Caco-2 (cell line): ENCODE results near the gene SOX5. TPM values are rescaled to one million over a fixed set of nuclear protein-coding genes. Genes with fewer than 3 reads are reported as not detected.

Experiments used
- BruUV-seq: library from RNA; stranded (reverse); fragments of 400-500 nt; replicated peaks from 2 replicates; lab custom pipeline; 2021; lab: Mats Ljungman, UMichigan
- CTCF ChIA-PET: fragments of 300-600 bp; sonication (Branson Sonifier 250); formaldehyde crosslinking; loops from one replicate; lab custom pipeline; 2022; ENCODE audit warnings: antibody characterized with exemption; lab: Charles Lee
- POLR2A ChIA-PET: fragments of 300-600 bp; sonication (Branson Sonifier 250); formaldehyde crosslinking; loops from one replicate; lab custom pipeline; 2022; ENCODE audit warnings: antibody characterized with exemption; lab: Charles Lee
- DNase-seq, 2 experiments: peaks; one replicate each; pipeline versions ENCODE4 v3.0.0 to v3.0.0-alpha.2; 2020 to 2022
- H3K27me3 ChIP-seq: replicated peaks from 2 replicates; pipeline ENCODE4 v1.6.0; 2011; ENCODE audit warnings: low read length; ENCODE audit not compliant: control insufficient read depth, insufficient read depth
- H3K36me3 ChIP-seq: 2 replicates; pipeline ENCODE4 v1.5.1; 2011; ENCODE audit warnings: low read length; ENCODE audit not compliant: control insufficient read depth, insufficient read depth
- H3K4me1 ChIP-seq: fragments of 250-450 bp; sonication (Bioruptor Pico); 2 replicates; pipeline ENCODE4 v1.5.1; 2020; ENCODE audit warnings: mild to moderate bottlenecking
- H3K4me3 ChIP-seq: 2 replicates; pipeline ENCODE4 v1.5.1; 2011; ENCODE audit warnings: low read depth, mild to moderate bottlenecking, control low read depth, low read length
- H3K9me3 ChIP-seq: fragments of 250-450 bp; sonication (Bioruptor Pico); 2 replicates; pipeline ENCODE4 v1.5.1; 2020; ENCODE audit warnings: mild to moderate bottlenecking, moderate library complexity
- H3K27ac Mint-ChIP-seq: one replicate; pipeline ENCODE4 v1.8.0; 2022; ENCODE audit warnings: mixed read lengths; ENCODE audit not compliant: unreplicated experiment
- H3K27me3 Mint-ChIP-seq: one replicate; pipeline ENCODE4 v1.8.0; 2022; ENCODE audit warnings: mixed read lengths; ENCODE audit not compliant: insufficient read depth, unreplicated experiment
- H3K36me3 Mint-ChIP-seq: one replicate; pipeline ENCODE4 v1.8.0; 2022; ENCODE audit warnings: mild to moderate bottlenecking, mixed read lengths; ENCODE audit not compliant: insufficient read depth, unreplicated experiment
- H3K4me1 Mint-ChIP-seq: one replicate; pipeline ENCODE4 v1.8.0; 2022; ENCODE audit warnings: low read depth, mixed read lengths; ENCODE audit not compliant: unreplicated experiment
- H3K4me3 Mint-ChIP-seq: one replicate; pipeline ENCODE4 v1.8.0; 2022; ENCODE audit warnings: mild to moderate bottlenecking, moderate library complexity, mixed read lengths; ENCODE audit not compliant: unreplicated experiment
- H3K9me3 Mint-ChIP-seq: one replicate; pipeline ENCODE4 v1.8.0; 2022; ENCODE audit warnings: mixed read lengths; ENCODE audit not compliant: unreplicated experiment
- CTCF ChIP-seq, 2 experiments: fragments of 200-600 bp in 1 of 2; IDR thresholded peaks; 1 replicate in 1 of 2; 2 replicates in 1 of 2; pipeline versions ENCODE4 v1.5.1 to v1.8.0; 2011 to 2022; ENCODE audit warnings: antibody characterized with exemption in 1 of 2, control low read depth in 1 of 2, inconsistent platforms in 1 of 2, low read depth in 1 of 2, low read length in 1 of 2, mild to moderate bottlenecking in 1 of 2, moderate library complexity in 1 of 2; ENCODE audit not compliant: insufficient read depth in 1 of 2, severe bottlenecking in 1 of 2, unreplicated experiment in 1 of 2
- intact Hi-C: fragments of 100-400 bp; cut with micrococcal nuclease; formaldehyde crosslinking; loops from one replicate; pipeline ENCODE4 v1.10.0; 2022; ENCODE audit not compliant: unreplicated experiment
- total RNA-seq: library from RNA; stranded (reverse); gene quantifications from 2 replicates; pipeline ENCODE4 v1.2.3, GENCODE V29; 2022

SOX5 gene
- total RNA-seq, 1 experiment from 2014 or later: 15.4 TPM

GRCh38 chr12:23488130-23488529, 461.3 kb downstream of the SOX5 start:
- peaks cover 3% of the 10 kb centered on the region for H3K27me3 Mint-ChIP-seq
- intact Hi-C loops: no loop called here
- DNase-seq: no peak
- H3K4me1 Mint-ChIP-seq: no peaks in the 10 kb centered on the region
- ChIA-PET POLR2A (no interaction called here), CTCF (no interaction called here)
- H3K9me3 ChIP-seq: no peaks in the 10 kb centered on the region
- no peaks in the 10 kb centered on the region for H3K36me3 Mint-ChIP-seq
- H3K9me3 Mint-ChIP-seq: peaks cover 14% of the 10 kb centered on the region
- H3K27ac Mint-ChIP-seq: no peak overlapping the region
- H3K4me3 ChIP-seq: no peak overlapping the region
- no peaks in the 10 kb centered on the region for H3K36me3 ChIP-seq
- H3K4me3 Mint-ChIP-seq: no peak overlapping the region
- no peaks in the 10 kb centered on the region for H3K27me3 ChIP-seq
- no peaks in the 10 kb centered on the region for H3K4me1 ChIP-seq
- no TSS peak for BruUV-seq
- no peak for TF ChIP-seq CTCF (IDR thresholded peaks at IDR 0.05; ENCODE audit: insufficient read depth in 1 of 2, low read depth in 1 of 2, low read length in 1 of 2, severe bottlenecking in 1 of 2, unreplicated experiment in 1 of 2)

DNA sequence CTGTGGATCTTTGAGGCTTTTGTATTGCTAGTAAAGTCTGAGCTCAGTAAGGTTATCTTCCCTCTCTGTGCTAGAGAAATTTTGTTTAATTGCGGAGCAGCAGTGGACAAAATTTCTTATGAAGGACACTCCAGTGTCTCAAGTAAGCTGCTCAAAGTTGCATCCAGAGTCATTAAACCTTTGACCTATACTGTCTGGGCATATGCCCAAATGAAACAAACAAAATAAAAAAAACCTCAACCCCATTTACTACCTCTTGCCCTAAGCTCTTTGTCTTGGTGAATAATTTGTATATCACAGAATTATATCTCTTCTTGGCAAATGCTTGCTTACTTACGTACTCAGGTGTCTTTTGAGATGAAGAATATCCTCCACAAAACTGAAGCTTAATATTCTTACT, 465.2 kb downstream of the SOX5 start:
- no peak overlapping the region for H3K27ac Mint-ChIP-seq
- H3K4me3 ChIP-seq: no peak overlapping the region
- no TSS peak for BruUV-seq
- H3K36me3 Mint-ChIP-seq: no peaks in the 10 kb centered on the region
- peaks cover 6% of the 10 kb centered on the region for H3K9me3 Mint-ChIP-seq
- ChIA-PET POLR2A (no interaction called here), CTCF (no interaction called here)
- no peaks in the 10 kb centered on the region for H3K27me3 ChIP-seq
- no peaks in the 10 kb centered on the region for H3K4me1 ChIP-seq
- H3K4me1 Mint-ChIP-seq: no peaks in the 10 kb centered on the region
- H3K27me3 Mint-ChIP-seq: peaks cover 3% of the 10 kb centered on the region
- TF ChIP-seq CTCF (IDR thresholded peaks at IDR 0.05; ENCODE audit: insufficient read depth in 1 of 2, low read depth in 1 of 2, low read length in 1 of 2, severe bottlenecking in 1 of 2, unreplicated experiment in 1 of 2): no peak
- H3K9me3 ChIP-seq: no peaks in the 10 kb centered on the region
- no peaks in the 10 kb centered on the region for H3K36me3 ChIP-seq
- intact Hi-C loops: no loop called here
- H3K4me3 Mint-ChIP-seq: no peak overlapping the region
- no peak for DNase-seq

DNA sequence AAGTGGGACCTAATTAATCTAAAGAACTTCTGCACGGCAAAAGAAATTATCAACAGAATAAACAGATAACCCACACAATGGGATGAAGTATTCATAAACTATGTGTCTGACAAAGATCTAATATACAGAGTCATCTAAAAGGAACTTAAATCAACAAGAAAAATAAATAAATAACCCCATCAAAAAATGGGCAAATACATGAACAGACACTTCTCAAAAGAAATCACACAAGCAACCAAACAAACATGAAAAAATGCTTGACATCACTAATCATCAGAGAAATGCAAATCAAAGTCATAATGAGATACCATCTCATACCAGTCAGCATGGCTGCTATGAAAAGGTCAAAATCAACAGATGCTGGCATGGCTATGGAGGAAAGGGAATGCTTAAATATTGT, 466.9 kb downstream of the SOX5 start:
- intact Hi-C loops: no loop called here
- peaks cover 3% of the 10 kb centered on the region for H3K27me3 Mint-ChIP-seq
- H3K27ac Mint-ChIP-seq: no peak overlapping the region
- H3K36me3 Mint-ChIP-seq: no peaks in the 10 kb centered on the region
- ChIA-PET POLR2A (no interaction called here), CTCF (no interaction called here)
- Histone ChIP-seq H3K9me3 (no peaks in the 10 kb centered on the region), H3K27me3 (no peaks in the 10 kb centered on the region), H3K4me1 (no peaks in the 10 kb centered on the region), H3K4me3 (no peak overlapping the region), H3K36me3 (no peaks in the 10 kb centered on the region)
- H3K9me3 Mint-ChIP-seq: peaks cover 17% of the 10 kb centered on the region
- no peaks in the 10 kb centered on the region for H3K4me1 Mint-ChIP-seq
- BruUV-seq: no TSS peak
- no peak for DNase-seq
- no peak for TF ChIP-seq CTCF (IDR thresholded peaks at IDR 0.05; ENCODE audit: insufficient read depth in 1 of 2, low read depth in 1 of 2, low read length in 1 of 2, severe bottlenecking in 1 of 2, unreplicated experiment in 1 of 2)
- H3K4me3 Mint-ChIP-seq: no peak overlapping the region
